Stimulated activated CD8-positive, alpha-beta memory T cell treated with anti-CD3 and anti-CD28 coated beads, Interleukin-15, amount 100 ng/mL, for 4 hours (primary cell): ENCODE data around the gene SORCS2.

ENCODE experiments used
- DNase-seq, 2 donors: peaks; one replicate each; pipeline ENCODE4 v3.0.0-alpha.2; 2020; ENCODE audit warnings: low read depth in 2 of 2

Gene SORCS2

DNA sequence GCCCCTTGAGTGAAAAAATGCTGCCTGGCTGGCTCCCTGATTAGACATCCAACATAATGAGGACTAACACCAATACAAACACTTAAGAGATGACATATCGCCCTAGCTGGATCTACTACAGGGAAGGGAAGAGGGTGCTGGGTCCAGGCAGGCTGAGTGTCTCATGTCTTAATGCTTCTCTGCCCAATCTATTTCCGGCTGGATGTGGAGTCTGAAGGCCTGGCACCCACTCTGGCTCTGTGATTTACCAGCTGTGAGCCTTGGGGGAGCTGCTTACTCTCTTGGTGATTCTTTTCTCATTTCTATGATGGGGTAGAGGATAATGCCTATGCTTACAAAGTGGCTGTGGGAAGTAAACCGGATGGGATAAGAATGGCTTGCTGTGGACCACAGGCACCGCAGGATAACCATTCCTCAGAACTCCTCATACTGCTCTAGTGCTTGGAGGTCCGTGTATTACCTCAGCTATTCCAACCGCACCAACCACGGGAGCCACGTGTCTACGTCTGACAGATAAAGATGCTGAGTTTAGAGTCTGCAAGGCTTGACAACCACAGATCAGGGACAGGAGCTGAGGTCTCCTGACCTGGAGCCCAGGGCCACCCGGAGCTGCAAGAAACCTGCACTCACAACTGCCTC is 585.7 kb downstream of the SORCS2 start:
- no peak for DNase-seq

- DNase-seq = no peak
Measured at GRCh38 chr4:7778510-7779431, 586.4 kb downstream of the SORCS2 start.

GRCh38 chr4:7779432-7779768 is 587.1 kb downstream of the SORCS2 start:
- no peak for DNase-seq

DNA sequence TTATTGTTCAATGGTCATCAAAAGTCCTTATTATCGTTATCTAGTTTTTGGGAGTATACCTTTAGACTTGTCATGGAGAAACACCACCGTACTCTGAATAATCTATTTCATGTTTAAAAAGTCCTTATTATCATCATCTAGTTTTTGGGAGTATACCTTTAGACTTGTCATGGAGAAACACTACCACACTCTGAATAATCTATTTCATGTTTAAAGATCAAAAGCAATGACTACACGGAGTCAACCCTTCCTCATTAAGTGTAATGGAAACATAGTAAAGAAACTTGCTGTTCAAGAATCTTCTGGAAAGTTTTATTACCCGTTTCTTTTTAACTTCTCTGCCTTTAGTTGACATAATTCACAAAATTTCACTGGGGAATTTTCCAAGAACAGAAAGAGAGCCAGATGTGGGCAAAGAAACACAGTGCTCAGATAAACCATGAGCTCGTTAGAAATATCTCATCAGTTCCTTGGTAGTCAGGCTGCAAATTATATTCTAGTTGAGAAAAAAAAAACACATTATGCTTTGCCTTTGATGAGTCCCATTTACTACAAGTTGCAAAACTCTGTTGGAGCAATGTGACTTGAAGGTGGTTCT is 588.5 kb downstream of the SORCS2 start:
- DNase-seq = no peak

DNA sequence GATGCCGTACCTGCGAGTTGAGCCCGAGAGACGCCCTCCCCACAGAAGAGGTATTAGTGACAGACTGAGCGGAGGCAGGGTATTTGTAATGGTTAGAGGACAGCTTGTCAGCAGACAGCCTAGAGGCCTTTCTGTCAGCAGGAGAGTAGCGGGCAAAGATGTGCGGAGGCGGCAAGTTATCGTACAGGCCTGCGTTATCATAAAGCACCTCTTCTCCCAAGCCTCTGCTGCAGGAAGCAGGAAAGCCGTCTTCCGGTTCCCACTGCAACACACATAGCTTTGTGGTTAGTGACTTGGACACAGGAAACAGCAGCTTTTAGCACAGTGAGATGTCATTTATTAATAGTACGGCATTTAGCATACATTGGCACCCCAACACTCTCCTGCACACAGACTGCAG is 589.0 kb downstream of the SORCS2 start:
- DNase-seq = no peak

DNA sequence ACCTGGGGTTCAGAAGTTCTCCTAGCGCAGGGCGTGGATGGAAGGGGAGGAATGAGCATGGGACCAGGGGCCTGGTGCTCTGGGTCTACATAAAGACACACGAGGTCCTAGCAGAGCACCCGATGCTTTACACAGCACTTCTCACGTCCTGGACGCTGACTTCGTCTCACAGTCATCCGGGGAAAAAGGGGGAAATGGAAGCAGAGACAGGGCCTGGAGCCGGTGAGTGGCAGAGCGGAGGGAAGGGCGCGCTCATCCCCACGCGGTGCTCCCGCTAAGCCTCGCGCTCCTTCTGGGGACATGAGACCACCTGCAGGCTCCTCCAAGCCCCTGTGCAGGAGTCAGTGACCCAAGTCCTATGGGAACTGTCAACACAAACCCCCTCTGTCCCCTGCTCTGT is 589.7 kb downstream of the SORCS2 start:
- DNase-seq = no peak

GRCh38 chr4:7782783-7783182 is 590.4 kb downstream of the SORCS2 start:
- no peak for DNase-seq

DNA sequence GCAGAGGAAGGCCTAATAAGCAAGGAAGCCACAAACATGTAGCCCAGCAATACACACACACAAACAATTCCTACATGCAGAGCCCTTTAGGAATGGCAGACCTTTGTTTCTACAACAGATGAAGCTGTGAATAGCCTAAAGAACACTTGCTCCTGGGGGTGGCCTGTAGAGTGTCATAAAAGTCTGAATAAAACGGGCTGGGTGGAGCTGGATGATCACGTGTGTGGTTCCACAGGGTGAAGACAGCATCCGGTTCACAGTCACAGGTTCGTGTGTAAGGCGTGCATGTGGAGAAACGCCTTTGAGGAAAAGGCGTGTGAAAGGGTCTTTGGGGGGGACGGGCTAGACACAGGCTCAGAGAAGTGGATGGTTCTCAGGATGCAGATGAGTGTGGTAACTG is 591.2 kb downstream of the SORCS2 start:
- no peak for DNase-seq

GRCh38 chr4:7784131-7784870 is 592.0 kb downstream of the SORCS2 start:
- no peak for DNase-seq

- DNase-seq = no peak
Measured at GRCh38 chr4:7785017-7785416, 592.7 kb downstream of the SORCS2 start.

DNA sequence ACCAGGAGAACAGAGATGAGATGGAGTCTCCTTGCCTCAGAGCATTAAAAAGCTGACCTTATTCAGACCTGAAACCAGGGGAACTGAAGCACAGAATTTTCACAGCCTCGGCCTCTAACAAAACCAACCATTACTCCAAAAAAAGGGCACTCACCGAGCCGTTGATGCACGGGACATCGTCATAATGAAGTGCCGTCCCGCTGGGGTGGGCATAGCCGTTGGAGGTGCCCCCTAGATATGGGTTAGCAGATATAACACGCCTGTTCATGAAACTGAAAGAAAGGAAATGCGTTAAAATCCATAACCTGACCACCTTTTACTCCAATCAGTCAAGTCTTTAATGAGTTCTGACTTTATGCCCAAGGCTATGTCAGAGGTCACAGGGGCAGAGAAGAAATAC is 593.7 kb downstream of the SORCS2 start:
- DNase-seq = no peak

GRCh38 chr4:7786517-7786916 is 594.2 kb downstream of the SORCS2 start:
- DNase-seq = no peak

GRCh38 chr4:7787067-7787466 is 594.7 kb downstream of the SORCS2 start:
- no peak for DNase-seq

DNA sequence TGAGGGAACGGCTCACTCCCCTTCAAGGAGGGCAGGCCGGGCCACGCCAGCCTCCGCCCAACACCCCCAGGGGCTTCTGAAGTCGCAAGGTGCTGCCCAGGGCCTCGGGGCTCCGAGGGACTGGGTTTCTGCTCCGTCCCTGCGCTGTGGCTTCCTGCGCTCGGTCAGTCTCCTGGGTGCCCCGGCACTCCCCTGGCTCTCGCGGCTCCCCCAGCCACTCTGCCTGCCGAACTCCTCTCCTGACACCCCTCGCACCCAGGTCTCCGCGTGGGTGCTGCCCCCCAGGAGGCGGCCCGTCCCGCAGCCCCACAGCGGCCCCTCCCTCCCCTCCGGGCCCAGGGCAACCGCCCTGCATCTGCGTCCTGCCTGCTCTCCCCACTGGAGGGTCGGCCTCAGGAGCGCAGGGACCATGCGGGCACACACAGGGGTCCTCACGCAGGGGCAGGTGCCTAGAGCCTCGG is 595.4 kb downstream of the SORCS2 start:
- DNase-seq = no peak

DNA sequence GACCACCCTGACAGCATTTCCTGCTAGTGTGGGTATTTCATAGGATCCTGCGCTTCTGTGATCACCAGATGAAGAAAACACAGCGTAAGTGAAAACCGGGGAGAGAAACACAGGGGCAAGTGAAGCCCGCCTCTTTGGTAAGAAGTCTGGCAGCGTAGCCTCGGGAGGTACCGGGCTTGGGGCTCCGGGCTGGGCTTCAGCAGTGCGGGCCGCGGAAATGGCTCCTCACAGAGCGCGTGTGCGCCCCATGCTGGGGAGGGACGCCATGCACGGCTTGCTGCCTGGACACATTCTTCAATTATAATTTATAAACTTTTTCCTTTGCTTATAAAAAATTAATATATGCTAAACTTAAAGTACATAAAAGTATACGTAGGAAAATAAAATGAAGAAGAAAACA is 595.9 kb downstream of the SORCS2 start:
- DNase-seq = no peak

GRCh38 chr4:7788694-7789425 is 596.5 kb downstream of the SORCS2 start:
- no peak for DNase-seq

DNA sequence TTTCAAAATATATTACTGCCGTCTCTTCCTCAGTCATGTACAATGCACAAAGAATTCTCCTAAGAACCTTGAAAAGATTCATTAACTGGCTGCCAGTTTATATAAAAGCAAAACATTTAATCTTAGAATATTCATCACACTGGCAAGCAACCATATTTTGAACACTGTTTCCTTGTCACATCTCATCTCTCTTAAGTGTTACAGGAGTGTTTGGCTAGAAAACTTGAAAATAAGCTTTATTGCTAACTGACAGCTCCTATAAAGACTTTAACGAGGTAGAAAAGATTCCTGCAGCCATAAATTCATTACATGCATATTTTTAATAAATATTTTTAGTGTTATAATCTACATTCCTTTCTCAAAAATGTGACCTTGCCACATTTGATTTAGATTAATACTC is 597.7 kb downstream of the SORCS2 start:
- DNase-seq = no peak

DNA sequence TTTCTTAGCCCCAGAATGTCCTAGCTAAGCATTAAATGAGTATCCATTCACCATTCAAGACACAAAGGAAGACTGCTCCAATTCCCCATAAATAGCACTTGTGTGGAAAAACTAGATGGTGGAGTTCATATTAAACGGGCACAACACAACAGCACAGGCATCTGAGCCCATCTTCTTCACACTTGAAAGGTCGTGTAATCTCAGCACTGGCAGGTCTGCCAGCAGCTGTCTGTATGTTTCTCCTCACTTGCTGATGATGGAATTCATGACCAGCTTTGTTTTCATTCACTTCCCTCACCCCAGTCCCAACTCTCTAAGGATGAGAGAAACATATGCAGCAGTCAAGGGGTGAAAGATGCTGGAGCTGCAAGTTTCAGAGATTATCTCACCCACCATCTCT is 598.7 kb downstream of the SORCS2 start:
- DNase-seq = no peak
